GM21737 (cell line): ENCODE data around the gene NDFIP1.

ENCODE experiments used
- ATAC-seq: cut with Tn5 transposase; IDR thresholded peaks from one replicate; pipeline ENCODE4 v1.9.1; 2021; ENCODE audit warnings: mild to moderate bottlenecking, moderate library complexity; ENCODE audit not compliant: unreplicated experiment

NDFIP1 gene

GRCh38 chr5:142091012-142091411 is 17.6 kb upstream of the NDFIP1 start:
- ATAC-seq, result no peak

GRCh38 chr5:142091922-142092321 is 16.7 kb upstream of the NDFIP1 start:
- no peak for ATAC-seq

- ATAC-seq, result no peak
These were observed 13.5 kb upstream of the NDFIP1 start for GRCh38 chr5:142095035-142095434.

GRCh38 chr5:142095651-142096330 is 12.8 kb upstream of the NDFIP1 start:
- no peak for ATAC-seq

- no peak for ATAC-seq
These were observed 12.2 kb upstream of the NDFIP1 start for GRCh38 chr5:142096382-142096781.

GRCh38 chr5:142097681-142098080 is 10.9 kb upstream of the NDFIP1 start:
- ATAC-seq, result no peak

- ATAC-seq, result no peak
These were observed 10.3 kb upstream of the NDFIP1 start for GRCh38 chr5:142098275-142098674.

- ATAC-seq, result no peak
These were observed 9.6 kb upstream of the NDFIP1 start for GRCh38 chr5:142098931-142099330.

GRCh38 chr5:142100307-142100706 is 8.3 kb upstream of the NDFIP1 start:
- ATAC-seq, result no peak

GRCh38 chr5:142102980-142103740 is 5.4 kb upstream of the NDFIP1 start:
- no peak for ATAC-seq

- ATAC-seq, result no peak
These were observed 4.1 kb upstream of the NDFIP1 start for GRCh38 chr5:142104491-142104890.

- no peak for ATAC-seq
These were observed 2.5 kb upstream of the NDFIP1 start for GRCh38 chr5:142106061-142106460.

- no peak for ATAC-seq
These were observed 1.4 kb upstream of the NDFIP1 start for GRCh38 chr5:142107036-142107735.

GRCh38 chr5:142107736-142108431 is 695 bp upstream of the NDFIP1 start:
- no peak for ATAC-seq

GRCh38 chr5:142109331-142110045 is 909 bp downstream of the NDFIP1 start:
- no peak for ATAC-seq

- ATAC-seq, result no peak
These were observed 1.5 kb downstream of the NDFIP1 start for GRCh38 chr5:142110046-142110531.

- ATAC-seq, result no peak
These were observed 2.6 kb downstream of the NDFIP1 start for GRCh38 chr5:142110988-142111687.

GRCh38 chr5:142114687-142115086 is 6.1 kb downstream of the NDFIP1 start:
- no peak for ATAC-seq

- no peak for ATAC-seq
These were observed 7.5 kb downstream of the NDFIP1 start for GRCh38 chr5:142115937-142116614.
